ENCODE data around the gene SYDE1.

The SYDE1 gene

DNA sequence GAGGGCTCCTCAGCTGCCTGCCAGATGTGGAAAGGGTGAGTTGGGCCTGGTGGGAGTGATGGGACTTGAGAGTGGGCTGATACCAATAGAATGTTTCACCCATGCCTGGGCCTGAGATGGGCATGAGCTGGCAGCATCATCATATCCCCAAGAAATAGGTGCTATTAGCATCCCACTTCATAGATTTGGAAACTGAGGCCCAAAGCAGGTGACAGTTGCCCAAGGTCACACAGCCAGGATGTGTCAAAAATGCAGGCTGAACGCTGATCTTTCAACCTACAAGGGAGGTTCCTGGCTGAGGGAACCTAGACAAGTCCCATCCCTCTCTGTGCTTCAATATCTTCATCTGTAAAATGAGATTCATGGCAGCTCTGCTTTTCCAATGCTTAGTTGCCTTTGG, 4.6 kb downstream of the SYDE1 start:
- Mint-ChIP-seq H3K27me3 (ENCODE audit: low read depth, poor library complexity) (no peaks in the 10 kb centered on the region), H3K4me3 (no peak overlapping the region), H3K9me3 (no peaks in the 10 kb centered on the region), H3K27ac (peak overlapping the region; percentile 13), H3K36me3 (ENCODE audit: low read depth) (peaks cover 26% of the 10 kb centered on the region), H3K4me1 (peaks cover 12% of the 10 kb centered on the region)
- no peak for DNase-seq
- TF ChIP-seq, protein P1, sequence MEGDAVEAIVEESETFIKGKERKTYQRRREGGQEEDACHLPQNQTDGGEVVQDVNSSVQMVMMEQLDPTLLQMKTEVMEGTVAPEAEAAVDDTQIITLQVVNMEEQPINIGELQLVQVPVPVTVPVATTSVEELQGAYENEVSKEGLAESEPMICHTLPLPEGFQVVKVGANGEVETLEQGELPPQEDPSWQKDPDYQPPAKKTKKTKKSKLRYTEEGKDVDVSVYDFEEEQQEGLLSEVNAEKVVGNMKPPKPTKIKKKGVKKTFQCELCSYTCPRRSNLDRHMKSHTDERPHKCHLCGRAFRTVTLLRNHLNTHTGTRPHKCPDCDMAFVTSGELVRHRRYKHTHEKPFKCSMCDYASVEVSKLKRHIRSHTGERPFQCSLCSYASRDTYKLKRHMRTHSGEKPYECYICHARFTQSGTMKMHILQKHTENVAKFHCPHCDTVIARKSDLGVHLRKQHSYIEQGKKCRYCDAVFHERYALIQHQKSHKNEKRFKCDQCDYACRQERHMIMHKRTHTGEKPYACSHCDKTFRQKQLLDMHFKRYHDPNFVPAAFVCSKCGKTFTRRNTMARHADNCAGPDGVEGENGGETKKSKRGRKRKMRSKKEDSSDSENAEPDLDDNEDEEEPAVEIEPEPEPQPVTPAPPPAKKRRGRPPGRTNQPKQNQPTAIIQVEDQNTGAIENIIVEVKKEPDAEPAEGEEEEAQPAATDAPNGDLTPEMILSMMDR (IDR thresholded peaks at IDR 0.05): no peak

- Mint-ChIP-seq H3K27ac (peak overlapping the region; percentile 13), H3K36me3 (ENCODE audit: low read depth) (peaks cover 31% of the 10 kb centered on the region), H3K27me3 (ENCODE audit: low read depth, poor library complexity) (no peaks in the 10 kb centered on the region), H3K9me3 (no peaks in the 10 kb centered on the region), H3K4me1 (peaks cover 11% of the 10 kb centered on the region), H3K4me3 (no peak overlapping the region)
- TF ChIP-seq, protein P1 (IDR thresholded peaks at IDR 0.05): no peak
- DNase-seq: no peak
Observed at GRCh38 chr19:15112385-15112784, 5.2 kb downstream of the SYDE1 start.

- H3K4me3 Mint-ChIP-seq: no peak overlapping the region
Observed at GRCh38 chr19:15113245-15114152, 6.3 kb downstream of the SYDE1 start.

DNA sequence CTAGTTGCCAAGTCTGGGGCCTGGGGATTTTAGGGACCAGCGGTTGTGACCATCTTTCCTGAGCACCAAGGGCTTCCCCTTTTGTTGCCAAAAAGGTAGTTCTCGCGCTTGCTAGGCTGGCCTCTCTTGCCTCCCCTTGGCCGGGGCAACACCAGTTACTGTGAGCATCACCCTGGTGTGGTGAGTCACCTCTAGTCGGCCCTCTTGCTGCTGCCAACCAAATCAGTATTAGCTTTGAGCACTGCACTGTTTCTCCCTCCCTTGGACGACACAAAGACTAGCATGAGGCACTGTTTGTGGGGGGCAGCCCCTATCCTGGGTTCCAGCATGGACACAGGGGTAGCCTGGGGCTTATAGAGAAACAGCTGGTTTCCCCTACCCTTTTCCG, 6.9 kb downstream of the SYDE1 start:
- no peak for DNase-seq
- H3K4me3 Mint-ChIP-seq: no peak overlapping the region
- no peaks in the 10 kb centered on the region for H3K27me3 Mint-ChIP-seq (ENCODE audit: low read depth, poor library complexity)
- H3K9me3 Mint-ChIP-seq: no peaks in the 10 kb centered on the region
- TF ChIP-seq, protein P1 (IDR thresholded peaks at IDR 0.05): no peak
- no peaks in the 10 kb centered on the region for H3K4me1 Mint-ChIP-seq
- peaks cover 47% of the 10 kb centered on the region for H3K36me3 Mint-ChIP-seq (ENCODE audit: low read depth)
- H3K27ac Mint-ChIP-seq: peak overlapping the region; percentile 42

More at GRCh38 chr19:15113245-15114152, 6.3 kb downstream of the SYDE1 start:
- Mint-ChIP-seq H3K9me3 (no peaks in the 10 kb centered on the region), H3K4me1 (peaks cover 3% of the 10 kb centered on the region), H3K36me3 (ENCODE audit: low read depth) (peaks cover 41% of the 10 kb centered on the region), H3K27me3 (ENCODE audit: low read depth, poor library complexity) (no peaks in the 10 kb centered on the region), H3K27ac (no peak overlapping the region)
- DNase-seq: no peak
- TF ChIP-seq, protein P1 (IDR thresholded peaks at IDR 0.05): no peak

- peak overlapping the region; percentile 88 for H3K27ac Mint-ChIP-seq
- no peak for DNase-seq
- peaks cover 56% of the 10 kb centered on the region for H3K36me3 Mint-ChIP-seq (ENCODE audit: low read depth)
- no peak overlapping the region for H3K4me3 Mint-ChIP-seq
- no peaks in the 10 kb centered on the region for H3K9me3 Mint-ChIP-seq
- no peaks in the 10 kb centered on the region for H3K4me1 Mint-ChIP-seq
- H3K27me3 Mint-ChIP-seq (ENCODE audit: low read depth, poor library complexity): no peaks in the 10 kb centered on the region
- TF ChIP-seq, protein P1 (IDR thresholded peaks at IDR 0.05): no peak
Observed at GRCh38 chr19:15115080-15115479, 7.9 kb downstream of the SYDE1 start.

All from nephron progenitor cell (in vitro differentiated cells).